Retina (tissue), 1 donor: Measurements from ENCODE around the gene WDR18.

Source experiments
- DNase-seq: peaks from one replicate; pipeline ENCODE4 v3.0.0-alpha.2; 2016

The WDR18 gene

GRCh38 chr19:993831-994393, 9.8 kb downstream of the WDR18 start:
- no peak for DNase-seq

GRCh38 chr19:994516-994915, 10.4 kb downstream of the WDR18 start:
- no peak for DNase-seq

GRCh38 chr19:995051-995827, 11.1 kb downstream of the WDR18 start:
- DNase-seq: no peak

GRCh38 chr19:996051-996838, 12.1 kb downstream of the WDR18 start:
- DNase-seq: peak; percentile 62

- no peak for DNase-seq
These were observed 13.9 kb downstream of the WDR18 start for GRCh38 chr19:998064-998463.

GRCh38 chr19:999379-999719, 15.2 kb downstream of the WDR18 start:
- DNase-seq: no peak

- DNase-seq: peak; percentile 54
These were observed 15.9 kb downstream of the WDR18 start, which contains the start of gene GRIN3B for GRCh38 chr19:1000095-1000494. Gene GRIN3B (plus strand): TSS chr19:1000419. CDS start chr19:1000438, 19 bp downstream.

- no peak for DNase-seq
These were observed 16.7 kb downstream of the WDR18 start for GRCh38 chr19:1000591-1001537.

- peak; percentile 80 for DNase-seq
These were observed 17.5 kb downstream of the WDR18 start for GRCh38 chr19:1001538-1002166.

- no peak for DNase-seq
These were observed 18.5 kb downstream of the WDR18 start for GRCh38 chr19:1002600-1002999.

GRCh38 chr19:1003283-1003682, 19.1 kb downstream of the WDR18 start:
- no peak for DNase-seq

GRCh38 chr19:1004204-1004802, 20.2 kb downstream of the WDR18 start:
- no peak for DNase-seq

GRCh38 chr19:1004803-1005664, 20.9 kb downstream of the WDR18 start:
- DNase-seq: no peak

GRCh38 chr19:1006711-1007398, 22.7 kb downstream of the WDR18 start:
- no peak for DNase-seq

- DNase-seq: no peak
These were observed 23.5 kb downstream of the WDR18 start for GRCh38 chr19:1007399-1008251.

GRCh38 chr19:1008268-1009040, 24.3 kb downstream of the WDR18 start:
- DNase-seq: no peak

GRCh38 chr19:1009041-1009980, 25.2 kb downstream of the WDR18 start:
- no peak for DNase-seq
